Naive B cell (primary cell): ENCODE results near the gene DMTF1. TPM values are rescaled to one million over a fixed set of nuclear protein-coding genes. Genes with fewer than 3 reads are reported as not detected.

Experiments
- ATAC-seq, 2 donors: fragments of 150-1000 bp; cut with Tn5 transposase; 2 replicates each; pipeline ENCODE4 v1.10.0; 2021; ENCODE audit warnings: low read depth in 2 of 2, mild to moderate bottlenecking in 2 of 2, moderate library complexity in 2 of 2
- DNase-seq: peaks from one replicate; pipeline ENCODE4 v3.0.0; 2022
- H3K27ac Mint-ChIP-seq, 6 donors: one replicate each; pipeline ENCODE4 v1.8.0; 2020 to 2022; ENCODE audit warnings: mild to moderate bottlenecking in 6 of 6, mixed read lengths in 6 of 6, moderate library complexity in 5 of 6, inconsistent platforms in 2 of 6
- H3K27me3 Mint-ChIP-seq, 3 donors: one replicate each; pipeline ENCODE4 v1.8.0; 2021 to 2022; ENCODE audit warnings: mixed read lengths in 3 of 3, mild to moderate bottlenecking in 1 of 3
- H3K36me3 Mint-ChIP-seq, 2 donors: one replicate each; pipeline ENCODE4 v1.8.0; 2020 to 2022; ENCODE audit warnings: mixed read lengths in 2 of 2, inconsistent platforms in 1 of 2, mild to moderate bottlenecking in 1 of 2
- H3K4me1 Mint-ChIP-seq, 3 donors: one replicate each; pipeline ENCODE4 v1.8.0; 2020 to 2022; ENCODE audit warnings: mixed read lengths in 3 of 3, inconsistent platforms in 1 of 3, mild to moderate bottlenecking in 1 of 3, moderate library complexity in 1 of 3
- H3K4me3 Mint-ChIP-seq, 8 donors: one replicate each; pipeline ENCODE4 v1.8.0; 2020 to 2022; ENCODE audit warnings: mild to moderate bottlenecking in 8 of 8, mixed read lengths in 8 of 8, moderate library complexity in 8 of 8, inconsistent platforms in 2 of 8
- H3K9me3 Mint-ChIP-seq, 7 donors: one replicate each; pipeline ENCODE4 v1.8.0; 2020 to 2022; ENCODE audit warnings: mixed read lengths in 7 of 7, mild to moderate bottlenecking in 5 of 7, inconsistent platforms in 2 of 7, moderate library complexity in 1 of 7
- polyA plus RNA-seq, 6 donors: library from polyadenylated mRNA; unstranded; fragments of 300-500 nt; fragmentation: Illumina TruSeq; gene quantifications; one replicate each; pipeline ENCODE4 v1.2.3, GENCODE V29; 2021; ENCODE audit warnings: low read depth in 6 of 6

DMTF1 gene
- polyA plus RNA-seq, 6 donors from 2014 or later = 25.3 to 76.6 (median 45.2) TPM

DNA sequence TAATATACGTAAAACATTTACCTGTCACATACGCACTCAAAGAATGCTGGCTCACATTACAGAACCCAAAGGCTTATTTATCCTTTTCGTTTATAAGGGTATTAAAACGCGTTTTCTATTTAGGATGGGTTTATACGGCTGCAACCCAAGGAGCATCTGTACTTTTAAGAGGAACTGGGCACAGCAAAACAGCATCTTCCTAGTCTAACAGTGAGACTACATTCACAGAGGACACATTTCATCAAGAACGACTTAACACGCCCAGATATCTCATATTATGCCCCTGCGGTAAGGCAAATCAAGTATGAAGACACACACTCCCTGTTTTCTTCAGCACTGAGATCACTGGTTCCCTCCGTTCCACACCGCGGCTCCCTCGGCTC is 533 bp upstream of the DMTF1 start:
- DNase-seq = no peak
- H3K27me3 Mint-ChIP-seq = no peaks in the 10 kb centered on the region
- peak overlapping the region; percentile 99 to 100 (median 99) for H3K27ac Mint-ChIP-seq
- no peaks in the 10 kb centered on the region for H3K36me3 Mint-ChIP-seq
- H3K4me3 Mint-ChIP-seq = peak overlapping the region; percentile 92 to 98 (median 97)
- peak; percentile 53 to 56 for ATAC-seq
- H3K4me1 Mint-ChIP-seq = peaks cover 25 to 38% (median 27%) of the 10 kb centered on the region in 3 donors
- no peaks in the 10 kb centered on the region for H3K9me3 Mint-ChIP-seq

DNA sequence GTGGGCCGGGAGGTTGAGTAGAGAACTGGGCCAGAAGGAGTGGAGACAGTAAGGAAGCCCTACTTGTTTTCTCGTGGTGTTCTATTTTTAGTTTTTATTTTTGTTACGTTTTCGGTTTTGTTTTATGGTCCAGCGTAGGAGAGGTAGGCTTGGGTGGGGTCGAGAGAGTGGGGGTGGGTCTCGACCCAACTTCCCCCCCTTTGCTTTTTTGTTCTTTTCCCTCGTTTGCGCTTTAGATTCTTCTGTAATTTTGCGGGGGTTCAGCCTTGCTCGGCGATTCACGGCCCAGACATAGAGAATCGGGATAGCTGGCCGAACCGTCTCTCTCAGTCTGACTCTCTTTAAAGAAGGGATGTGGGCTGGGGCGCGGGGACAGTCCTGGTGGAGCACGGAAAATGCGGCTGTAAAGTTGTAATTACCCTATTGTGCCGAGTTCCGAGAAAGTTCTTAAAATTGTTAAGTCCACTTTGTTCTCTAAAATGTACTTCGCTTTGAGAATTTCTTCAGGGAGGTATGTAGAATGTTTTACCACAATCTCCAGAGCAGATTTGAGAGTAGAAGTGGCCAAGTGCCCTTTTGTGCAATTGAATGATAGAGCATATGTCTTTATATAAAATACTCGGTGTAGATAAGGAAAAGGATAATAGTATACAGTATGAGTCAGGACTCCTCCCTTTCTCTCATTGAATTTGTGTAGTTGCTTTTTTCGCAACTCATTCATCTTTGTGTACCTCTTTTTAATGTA is 816 bp downstream of the DMTF1 start:
- Mint-ChIP-seq H3K4me3 (peak overlapping the region; percentile 92 to 98 (median 97)), H3K36me3 (no peaks in the 10 kb centered on the region), H3K27me3 (no peaks in the 10 kb centered on the region), H3K27ac (peak overlapping the region; percentile 93 to 100 (median 99)), H3K4me1 (peaks cover 25 to 45% (median 33%) of the 10 kb centered on the region in 3 donors), H3K9me3 (no peaks in the 10 kb centered on the region)
- ATAC-seq = peak; percentile 6 to 9
- no peak for DNase-seq

GRCh38 chr7:87154166-87154565 is 1.9 kb downstream of the DMTF1 start:
- Mint-ChIP-seq H3K4me3 (peak overlapping the region in 6 of 8 donors; percentile 23 to 97 (median 80)), H3K4me1 (peaks cover 25 to 46% (median 33%) of the 10 kb centered on the region in 3 donors), H3K36me3 (no peaks in the 10 kb centered on the region), H3K9me3 (no peaks in the 10 kb centered on the region), H3K27ac (peak overlapping the region in 3 of 6 donors; percentile 23 to 99 (median 71)), H3K27me3 (no peaks in the 10 kb centered on the region)
- no peak for ATAC-seq
- DNase-seq = no peak

DNA sequence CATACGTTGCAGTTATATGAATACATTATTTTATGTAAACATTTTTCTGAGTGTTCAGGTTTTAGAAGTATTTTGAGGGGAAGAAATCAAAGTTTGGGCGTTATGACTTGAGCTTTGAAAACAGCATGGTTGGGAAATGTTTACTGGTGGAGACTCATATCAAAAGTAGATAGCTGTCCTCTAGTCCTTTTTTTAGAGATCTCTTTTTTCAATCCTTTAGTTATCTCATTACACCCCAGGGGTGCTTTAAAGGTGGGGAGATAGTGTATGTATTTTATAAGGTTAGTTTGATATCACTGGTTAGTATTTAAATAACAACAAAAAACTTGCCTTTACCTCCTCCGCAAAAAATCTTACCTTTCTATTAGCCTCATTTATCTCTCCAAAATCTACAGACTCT is 2.3 kb downstream of the DMTF1 start:
- ATAC-seq = no peak
- no peaks in the 10 kb centered on the region for H3K9me3 Mint-ChIP-seq
- H3K4me1 Mint-ChIP-seq = peaks cover 25 to 50% (median 33%) of the 10 kb centered on the region in 3 donors
- DNase-seq = no peak
- H3K4me3 Mint-ChIP-seq = peak overlapping the region in 7 of 8 donors; percentile 25 to 97 (median 67)
- H3K27ac Mint-ChIP-seq = peak overlapping the region in 3 of 6 donors; percentile 23 to 99 (median 71)
- no peaks in the 10 kb centered on the region for H3K36me3 Mint-ChIP-seq
- H3K27me3 Mint-ChIP-seq = no peaks in the 10 kb centered on the region

DNA sequence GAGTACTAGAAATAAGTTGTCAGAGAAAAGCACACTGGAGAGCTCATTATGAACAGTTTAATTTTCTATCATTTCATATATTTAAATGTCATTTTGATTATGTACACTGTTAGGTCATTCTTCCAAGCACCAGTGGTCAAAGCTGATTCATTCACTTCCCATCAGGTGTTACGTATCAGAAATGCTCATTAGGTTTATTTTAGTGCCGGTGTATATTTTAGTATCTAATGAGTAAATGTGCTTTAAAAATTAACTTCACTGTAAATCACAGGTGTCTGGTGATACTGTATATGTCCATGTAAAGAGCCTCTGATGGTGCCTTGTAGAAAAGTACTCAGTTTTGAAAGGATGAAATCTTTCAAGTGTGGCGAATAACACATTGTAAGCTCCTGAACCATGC is 3.5 kb downstream of the DMTF1 start:
- Mint-ChIP-seq H3K4me1 (peaks cover 30 to 56% (median 39%) of the 10 kb centered on the region in 3 donors), H3K36me3 (peaks cover 0 to 6% of the 10 kb centered on the region in 2 donors), H3K4me3 (peak overlapping the region in 7 of 8 donors; percentile 31 to 68 (median 52)), H3K9me3 (no peaks in the 10 kb centered on the region), H3K27me3 (no peaks in the 10 kb centered on the region), H3K27ac (peak overlapping the region in 2 of 6 donors; percentile 71 to 87)
- no peak for ATAC-seq
- no peak for DNase-seq

DNA sequence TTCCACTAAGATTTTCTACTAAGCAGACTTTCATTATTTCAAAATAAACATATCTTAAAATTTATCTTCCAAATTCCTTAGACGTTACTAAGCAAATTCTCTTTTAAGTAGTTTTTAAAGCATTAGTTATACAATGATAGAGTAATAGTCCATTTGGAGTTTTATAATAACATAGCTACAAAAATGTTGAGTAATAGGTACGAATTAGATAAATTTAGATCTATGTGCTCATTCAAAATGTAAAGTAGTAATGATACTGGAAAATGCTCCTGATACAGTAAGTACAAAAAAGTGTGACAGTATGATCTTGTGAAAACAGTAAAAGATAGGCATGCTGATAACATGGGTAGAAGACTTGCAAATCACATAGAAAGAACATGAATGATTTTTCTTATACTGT is 4.5 kb downstream of the DMTF1 start:
- peak overlapping the region in 4 of 6 donors; percentile 0 to 49 (median 24) for H3K27ac Mint-ChIP-seq
- no peaks in the 10 kb centered on the region for H3K9me3 Mint-ChIP-seq
- H3K27me3 Mint-ChIP-seq = no peaks in the 10 kb centered on the region
- ATAC-seq (no peak), DNase-seq (no peak)
- peaks cover 0 to 7% of the 10 kb centered on the region in 2 donors for H3K36me3 Mint-ChIP-seq
- H3K4me3 Mint-ChIP-seq = peak overlapping the region in 1 of 8 donors; percentile 31
- peaks cover 28 to 52% (median 39%) of the 10 kb centered on the region in 3 donors for H3K4me1 Mint-ChIP-seq

GRCh38 chr7:87159538-87159937 is 7.3 kb downstream of the DMTF1 start:
- Mint-ChIP-seq H3K27ac (no peak overlapping the region), H3K4me1 (peaks cover 17 to 40% (median 34%) of the 10 kb centered on the region in 3 donors)

DNA sequence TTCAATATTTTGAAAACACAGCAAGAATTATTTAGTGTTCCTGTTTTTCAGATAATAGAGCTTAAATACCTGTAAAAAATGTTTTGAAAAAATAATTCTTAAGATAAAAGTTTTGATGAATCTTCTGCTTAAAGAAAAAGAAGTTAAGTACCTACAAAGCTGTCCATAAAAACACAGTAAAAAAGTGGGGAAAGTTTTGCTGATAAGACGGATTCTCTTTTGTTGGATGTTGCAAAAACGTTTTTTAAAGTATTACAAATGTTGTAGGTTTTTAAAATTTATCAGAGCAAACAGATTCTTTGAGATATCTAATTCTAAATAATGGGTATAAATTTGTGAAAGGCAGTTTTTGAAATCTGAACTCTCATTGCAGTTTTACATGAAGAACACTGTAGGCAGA is 12.2 kb downstream of the DMTF1 start:
- H3K4me1 Mint-ChIP-seq = peaks cover 12 to 28% (median 13%) of the 10 kb centered on the region in 3 donors
- no peaks in the 10 kb centered on the region for H3K27me3 Mint-ChIP-seq
- no peak for ATAC-seq
- no peak for DNase-seq
- peaks cover 7 to 36% of the 10 kb centered on the region in 2 donors for H3K36me3 Mint-ChIP-seq
- H3K9me3 Mint-ChIP-seq = no peaks in the 10 kb centered on the region
- no peak overlapping the region for H3K4me3 Mint-ChIP-seq
- H3K27ac Mint-ChIP-seq = peak overlapping the region in 1 of 6 donors; percentile 26

More at GRCh38 chr7:87159538-87159937, 7.3 kb downstream of the DMTF1 start:
- no peaks in the 10 kb centered on the region for H3K27me3 Mint-ChIP-seq
- H3K36me3 Mint-ChIP-seq = peaks cover 0 to 7% of the 10 kb centered on the region in 2 donors
- DNase-seq = no peak
- no peak overlapping the region for H3K4me3 Mint-ChIP-seq
- no peaks in the 10 kb centered on the region for H3K9me3 Mint-ChIP-seq
- no peak for ATAC-seq

- Mint-ChIP-seq H3K36me3 (peaks cover 20 to 50% of the 10 kb centered on the region in 2 donors), H3K4me1 (peaks cover 5 to 20% (median 16%) of the 10 kb centered on the region in 3 donors), H3K9me3 (no peaks in the 10 kb centered on the region), H3K4me3 (no peak overlapping the region), H3K27me3 (no peaks in the 10 kb centered on the region), H3K27ac (peak overlapping the region in 3 of 6 donors; percentile 15 to 69 (median 33))
- ATAC-seq (no peak), DNase-seq (no peak)
These were observed 18.6 kb downstream of the DMTF1 start for GRCh38 chr7:87170828-87171227.

DNA sequence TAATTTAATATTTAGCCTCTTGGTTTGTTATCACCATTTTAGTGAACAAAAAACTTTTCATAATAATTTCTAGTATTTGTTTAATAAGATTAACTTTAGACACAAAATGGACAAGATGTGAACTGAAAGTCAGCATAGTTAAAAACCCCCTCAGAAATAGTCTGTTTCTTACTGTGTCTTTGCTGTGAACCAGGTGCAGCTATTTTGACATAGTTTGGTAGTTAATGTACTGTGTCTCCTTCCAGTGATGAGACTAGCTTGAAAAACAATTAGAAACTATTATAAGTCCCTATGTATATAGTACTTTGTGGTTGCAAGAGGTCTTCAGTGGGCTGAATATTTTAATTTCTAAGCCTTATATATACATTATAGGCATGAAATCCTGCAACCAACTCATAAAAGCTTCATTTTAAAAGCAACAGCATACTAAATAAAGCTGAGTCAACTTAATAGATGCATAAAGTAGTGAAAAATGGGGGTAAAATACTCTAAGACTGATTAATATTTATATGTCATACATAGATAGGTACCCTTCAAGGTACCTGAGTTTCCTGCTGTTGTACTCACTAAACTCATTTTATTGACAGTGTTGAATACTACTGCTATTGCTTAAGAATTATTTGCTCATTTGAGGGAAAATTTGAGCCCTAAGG is 19.2 kb downstream of the DMTF1 start:
- H3K36me3 Mint-ChIP-seq = peaks cover 24 to 51% of the 10 kb centered on the region in 2 donors
- ATAC-seq = no peak
- H3K4me3 Mint-ChIP-seq = no peak overlapping the region
- peak overlapping the region in 1 of 6 donors; percentile 7 for H3K27ac Mint-ChIP-seq
- peaks cover 6 to 23% (median 17%) of the 10 kb centered on the region in 3 donors for H3K4me1 Mint-ChIP-seq
- no peaks in the 10 kb centered on the region for H3K9me3 Mint-ChIP-seq
- no peaks in the 10 kb centered on the region for H3K27me3 Mint-ChIP-seq
- no peak for DNase-seq

- peak overlapping the region in 2 of 6 donors; percentile 34 to 67 for H3K27ac Mint-ChIP-seq
- no peaks in the 10 kb centered on the region for H3K9me3 Mint-ChIP-seq
- no peaks in the 10 kb centered on the region for H3K27me3 Mint-ChIP-seq
- no peak for DNase-seq
- peaks cover 9 to 25% (median 14%) of the 10 kb centered on the region in 3 donors for H3K4me1 Mint-ChIP-seq
- ATAC-seq = no peak
- H3K36me3 Mint-ChIP-seq = peaks cover 24 to 47% of the 10 kb centered on the region in 2 donors
- H3K4me3 Mint-ChIP-seq = no peak overlapping the region
These were observed 21.2 kb downstream of the DMTF1 start for GRCh38 chr7:87173471-87173870.

DNA sequence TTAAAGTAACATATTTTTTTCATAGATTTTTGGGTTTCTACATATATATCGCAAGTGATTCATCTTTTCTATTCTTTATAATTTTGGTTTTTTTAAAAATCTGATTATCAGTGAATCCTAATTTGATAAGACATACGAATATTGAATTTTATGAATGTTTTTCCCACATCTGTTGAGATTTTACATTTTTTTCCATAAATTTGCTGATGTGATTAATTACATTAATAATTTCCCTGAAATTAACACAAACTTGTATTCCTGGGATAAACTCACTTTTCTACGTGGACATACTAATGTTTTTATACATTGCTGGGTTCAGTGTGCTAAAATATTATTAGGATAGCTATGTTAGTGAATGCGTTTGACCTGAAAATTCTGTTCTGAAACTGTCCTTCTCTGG is 26.1 kb downstream of the DMTF1 start:
- peaks cover 7 to 20% (median 9%) of the 10 kb centered on the region in 3 donors for H3K4me1 Mint-ChIP-seq
- peak overlapping the region in 2 of 6 donors; percentile 50 to 59 for H3K27ac Mint-ChIP-seq
- H3K9me3 Mint-ChIP-seq = no peaks in the 10 kb centered on the region
- peaks cover 23% of the 10 kb centered on the region in 2 donors for H3K36me3 Mint-ChIP-seq
- DNase-seq (no peak), ATAC-seq (no peak)
- H3K4me3 Mint-ChIP-seq = no peak overlapping the region
- H3K27me3 Mint-ChIP-seq = no peaks in the 10 kb centered on the region

- Mint-ChIP-seq H3K4me1 (peaks cover 11 to 16% (median 14%) of the 10 kb centered on the region in 3 donors), H3K4me3 (no peak overlapping the region), H3K9me3 (no peaks in the 10 kb centered on the region), H3K27ac (peak overlapping the region in 2 of 6 donors; percentile 10 to 17), H3K36me3 (peaks cover 16 to 21% of the 10 kb centered on the region in 2 donors), H3K27me3 (no peaks in the 10 kb centered on the region)
- ATAC-seq (no peak), DNase-seq (no peak)
These were observed 26.9 kb downstream of the DMTF1 start for GRCh38 chr7:87179180-87179579.
